B cell (primary cell): ENCODE data around the gene UNC5A. TPM values are rescaled to one million over a fixed set of nuclear protein-coding genes. Genes with fewer than 3 reads are reported as not detected.

Experiments used
- ATAC-seq: fragments of 200-7000 bp; cut with Tn5 transposase; one replicate; pipeline ENCODE4 v1.10.0; 2021; ENCODE audit warnings: low read depth, mild to moderate bottlenecking, moderate number of reproducible peaks, moderate library complexity
- CTCF ChIA-PET: fragments of 350-600 bp; sonication (Branson Sonifier 250); formaldehyde crosslinking; loops from one replicate; lab custom pipeline; 2021; ENCODE audit warnings: antibody characterized with exemption, inconsistent platforms; lab: Charles Lee
- POLR2A ChIA-PET: fragments of 350-600 bp; sonication (Branson Sonifier 250); formaldehyde crosslinking; loops from one replicate; lab custom pipeline; 2021; ENCODE audit warnings: antibody characterized with exemption; lab: Charles Lee
- DNase-seq: peaks from one replicate; pipeline ENCODE4 v3.0.0; 2013
- H2AFZ ChIP-seq: 2 replicates; pipeline ENCODE4 v1.6.1; 2012; ENCODE audit warnings: mild to moderate bottlenecking, low read depth, low read length; ENCODE audit not compliant: insufficient read depth, poor library complexity, severe bottlenecking
- H3K27ac ChIP-seq, 2 donors: 1 replicate in 1 of 2; 2 replicates in 1 of 2; pipeline ENCODE4 v1.5.1; 2012 to 2013; ENCODE audit warnings: low read length in 2 of 2, mild to moderate bottlenecking in 2 of 2, moderate library complexity in 1 of 2
- H3K27me3 ChIP-seq, 4 experiments: fragments of 200-600 bp in 1 of 4; sonication (generic) in 1 of 4; replicated peaks in 1 of 4; 1 replicate in 2 of 4; 2 replicates in 2 of 4; pipeline versions ENCODE4 v1.6.1 to v1.7.0; 2013 to 2016; ENCODE audit warnings: low read length in 3 of 4, mild to moderate bottlenecking in 2 of 4, mixed read lengths in 1 of 4, moderate library complexity in 1 of 4; ENCODE audit not compliant: insufficient read depth in 4 of 4, control insufficient read depth in 3 of 4; ENCODE audit errors: control extremely low read depth in 1 of 4
- H3K36me3 ChIP-seq, 2 experiments: replicated peaks in 1 of 2; 1 replicate in 1 of 2; 2 replicates in 1 of 2; pipeline versions ENCODE4 v1.6.1 to v1.7.1; 2013; ENCODE audit warnings: low read length in 1 of 2; ENCODE audit not compliant: insufficient read depth in 2 of 2, control insufficient read depth in 1 of 2; ENCODE audit errors: control extremely low read depth in 1 of 2, extremely low read depth in 1 of 2
- H3K4me1 ChIP-seq, 2 donors: fragments of 200-600 bp in 1 of 2; sonication (generic) in 1 of 2; 1 replicate in 1 of 2; 2 replicates in 1 of 2; pipeline versions ENCODE4 v1.5.1 to v1.6.1; 2013 to 2017; ENCODE audit warnings: low read length in 2 of 2; ENCODE audit not compliant: control insufficient read depth in 2 of 2, insufficient read depth in 2 of 2
- H3K4me2 ChIP-seq: replicated peaks from 2 replicates; pipeline ENCODE3; 2012; ENCODE audit warnings: mild to moderate bottlenecking, low read depth, low read length; ENCODE audit not compliant: poor library complexity, severe bottlenecking
- H3K4me3 ChIP-seq, 5 experiments: fragments of 200-600 bp in 1 of 5; sonication (generic) in 1 of 5; 1 replicate in 3 of 5; 2 replicates in 2 of 5; pipeline versions ENCODE4 v1.5.1 to v1.7.0; 2011 to 2016; ENCODE audit warnings: low read length in 4 of 5, mild to moderate bottlenecking in 4 of 5, low read depth in 2 of 5, control low read depth in 1 of 5, moderate library complexity in 1 of 5; ENCODE audit not compliant: insufficient read depth in 1 of 5; ENCODE audit errors: control extremely low read depth in 1 of 5, extremely low read depth in 1 of 5
- H3K79me2 ChIP-seq: fragments of 200-600 bp; sonication (generic); one replicate; pipeline ENCODE4 v1.6.0; 2016; ENCODE audit warnings: low read length; ENCODE audit not compliant: control insufficient read depth, insufficient read depth
- H3K9ac ChIP-seq: fragments of 200-600 bp; sonication (generic); 2 replicates; pipeline ENCODE4 v1.6.1; 2017; ENCODE audit warnings: mild to moderate bottlenecking, low read length, moderate library complexity
- H3K9me3 ChIP-seq, 3 donors: one replicate each; pipeline versions ENCODE4 v1.6.1 to v1.7.1; 2013; ENCODE audit warnings: low read length in 2 of 3; ENCODE audit not compliant: control insufficient read depth in 2 of 3, insufficient read depth in 1 of 3; ENCODE audit errors: control extremely low read depth in 1 of 3
- H4K20me1 ChIP-seq: 2 replicates; pipeline ENCODE4 v1.6.0; 2012; ENCODE audit warnings: mild to moderate bottlenecking, low read length; ENCODE audit not compliant: insufficient read depth, control insufficient read depth, poor library complexity, severe bottlenecking
- H3K27ac Mint-ChIP-seq: one replicate; pipeline ENCODE4 v1.8.0; 2021; ENCODE audit warnings: mixed read lengths
- H3K27me3 Mint-ChIP-seq: one replicate; pipeline ENCODE4 v1.8.0; 2021; ENCODE audit warnings: mixed read lengths
- H3K4me1 Mint-ChIP-seq: one replicate; pipeline ENCODE4 v1.8.0; 2021; ENCODE audit warnings: mixed read lengths
- H3K4me3 Mint-ChIP-seq: one replicate; pipeline ENCODE4 v1.8.0; 2021; ENCODE audit warnings: mixed read lengths
- H3K9me3 Mint-ChIP-seq: one replicate; pipeline ENCODE4 v1.8.0; 2022; ENCODE audit warnings: mixed read lengths; ENCODE audit not compliant: insufficient read depth
- CTCF ChIP-seq: fragments of 200-600 bp; IDR thresholded peaks from one replicate; pipeline ENCODE4 v1.8.0; 2022; ENCODE audit warnings: antibody characterized with exemption, mild to moderate bottlenecking
- EZH2 ChIP-seq: IDR thresholded peaks from 2 replicates; pipeline ENCODE4 v1.6.1; 2012; ENCODE audit warnings: borderline replicate concordance, low read depth, mild to moderate bottlenecking, moderate library complexity, low read length; ENCODE audit not compliant: insufficient read depth, poor library complexity, severe bottlenecking
- WGBS: methylation state at CpG from one replicate; pipeline ENCODE4 v1.1.5; 2013; ENCODE audit warnings: missing lambda C conversion rate; ENCODE audit not compliant: insufficient coverage; 5-methylcytosine and 5-hydroxymethylcytosine counted together
- intact Hi-C: fragments of 100-400 bp; cut with micrococcal nuclease; formaldehyde crosslinking; loops from one replicate; pipeline ENCODE4 v1.10.0; 2022
- polyA plus RNA-seq: library from polyadenylated mRNA; depleted of rRNA; stranded (reverse); fragments of >200 nt; gene quantifications from 2 replicates; pipeline ENCODE4 v1.2.3, GENCODE V29; 2012
- total RNA-seq, 2 donors: library from RNA; stranded (reverse); fragments of 120-200 nt in 1 of 2; gene quantifications; 1 replicate in 1 of 2; 2 replicates in 1 of 2; pipeline versions ENCODE4 v1.2.3 to v1.2.4, GENCODE V29; 2013 to 2022

The UNC5A gene
- total and polyA plus RNA-seq, 2 donors (not counting 1 experiment from before 2014, with no cell fraction given) = not detected

- WGBS = 64% methylated on average over 9 of the region's 10 CpGs
- peaks cover 27% of the 10 kb centered on the region for H3K27me3 Mint-ChIP-seq
- intact Hi-C loops = no loop called here
Measured at GRCh38 chr5:176859916-176860315, 49.6 kb downstream of the UNC5A start.

GRCh38 chr5:176860381-176860780, 50.0 kb downstream of the UNC5A start:
- no peak for DNase-seq
- no peaks in the 10 kb centered on the region for H4K20me1 ChIP-seq
- TF ChIP-seq EZH2 (no peak), CTCF (no peak)
- intact Hi-C loops = no loop called here
- H3K4me1 ChIP-seq = no peaks in the 10 kb centered on the region
- no peak overlapping the region for H3K27ac ChIP-seq
- H3K9me3 ChIP-seq = peaks cover 0 to 8% (median 0%) of the 10 kb centered on the region in 3 donors
- H3K27me3 ChIP-seq = peaks cover 0 to 39% (median 4%) of the 10 kb centered on the region in 4 experiments
- Mint-ChIP-seq H3K4me1 (no peaks in the 10 kb centered on the region), H3K4me3 (no peak overlapping the region), H3K9me3 (no peaks in the 10 kb centered on the region), H3K27ac (no peak overlapping the region), H3K27me3 (peaks cover 31% of the 10 kb centered on the region)
- H3K4me3 ChIP-seq = no peak overlapping the region
- no peak for ATAC-seq
- H3K79me2 ChIP-seq = no peaks in the 10 kb centered on the region
- no peak overlapping the region for H2AFZ ChIP-seq
- POLR2A ChIA-PET = no interaction called here
- CTCF ChIA-PET = no interaction called here
- H3K36me3 ChIP-seq = no peaks in the 10 kb centered on the region
- H3K4me2 ChIP-seq = no peak overlapping the region
- WGBS = 87% methylated on average over 10 of the region's 11 CpGs
- no peak overlapping the region for H3K9ac ChIP-seq

More at GRCh38 chr5:176859916-176860315, 49.6 kb downstream of the UNC5A start:
- TF ChIP-seq CTCF = no peak
- no peak for TF ChIP-seq EZH2
- Histone ChIP-seq H2AFZ (no peak overlapping the region), H3K27ac (no peak overlapping the region), H3K27me3 (peaks cover 0 to 34% (median 4%) of the 10 kb centered on the region in 4 experiments), H3K9ac (no peak overlapping the region), H3K36me3 (no peaks in the 10 kb centered on the region), H3K4me2 (no peak overlapping the region), H3K4me3 (no peak overlapping the region), H3K4me1 (no peaks in the 10 kb centered on the region), H3K79me2 (no peaks in the 10 kb centered on the region), H3K9me3 (peaks cover 0 to 8% (median 0%) of the 10 kb centered on the region in 3 donors), H4K20me1 (no peaks in the 10 kb centered on the region)
- ATAC-seq (no peak), DNase-seq (no peak)
- no peaks in the 10 kb centered on the region for H3K4me1 Mint-ChIP-seq
- H3K4me3 Mint-ChIP-seq = no peak overlapping the region
- no peaks in the 10 kb centered on the region for H3K9me3 Mint-ChIP-seq
- no peak overlapping the region for H3K27ac Mint-ChIP-seq
- POLR2A ChIA-PET = no interaction called here
- CTCF ChIA-PET = no interaction called here
